ENCODE measurements around the gene PLEKHJ1.

The PLEKHJ1 gene, protein sequence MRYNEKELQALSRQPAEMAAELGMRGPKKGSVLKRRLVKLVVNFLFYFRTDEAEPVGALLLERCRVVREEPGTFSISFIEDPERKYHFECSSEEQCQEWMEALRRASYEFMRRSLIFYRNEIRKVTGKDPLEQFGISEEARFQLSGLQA

DNA sequence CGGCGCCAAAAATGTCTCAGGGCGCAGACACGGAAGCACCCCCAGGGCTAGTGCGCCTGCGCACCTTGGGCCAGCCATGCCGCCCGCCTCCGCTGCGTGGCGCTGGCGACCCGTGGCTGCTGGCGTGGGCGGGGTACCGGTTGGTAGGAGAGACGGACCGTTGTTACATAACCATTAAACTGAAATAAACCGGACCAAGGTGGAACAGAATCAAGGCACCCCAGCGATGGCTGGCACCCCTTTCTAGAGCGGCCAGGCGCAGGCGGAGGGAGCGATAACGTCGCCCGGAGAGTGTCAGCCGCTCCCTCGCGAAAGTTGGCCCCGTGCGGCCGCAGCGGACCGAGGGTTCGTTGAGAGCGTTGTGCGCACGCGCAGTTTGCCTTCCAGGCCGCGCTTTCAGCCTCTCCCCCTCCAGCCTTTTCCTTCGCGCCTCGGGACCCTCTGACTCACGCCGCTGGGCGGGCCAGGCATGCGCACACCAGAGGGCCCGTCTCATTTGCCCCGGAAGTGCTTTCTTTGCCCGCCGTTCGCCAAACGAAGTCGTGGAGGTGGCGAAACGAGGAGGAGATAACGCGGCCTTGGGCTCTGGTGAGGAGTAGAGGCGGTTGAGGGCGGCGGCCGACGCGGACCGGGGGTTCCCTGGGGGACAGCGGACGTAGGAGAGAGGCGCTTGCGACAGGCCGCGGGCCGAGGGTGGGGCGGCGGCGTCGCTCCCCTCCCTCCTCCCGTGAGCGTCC lies at the start of gene PLEKHJ1, which contains the start of gene SF3A2:
Gene PLEKHJ1 (minus strand): TSS at position 16 of the 737 bp plus-strand sequence. CDS start 81 bp downstream, outside the sequence.
Gene SF3A2 (plus strand): TSS at position 511 of the 737 bp plus-strand sequence. CDS start 6,595 bp downstream, outside the sequence.
- TF ChIP-seq, protein P1, sequence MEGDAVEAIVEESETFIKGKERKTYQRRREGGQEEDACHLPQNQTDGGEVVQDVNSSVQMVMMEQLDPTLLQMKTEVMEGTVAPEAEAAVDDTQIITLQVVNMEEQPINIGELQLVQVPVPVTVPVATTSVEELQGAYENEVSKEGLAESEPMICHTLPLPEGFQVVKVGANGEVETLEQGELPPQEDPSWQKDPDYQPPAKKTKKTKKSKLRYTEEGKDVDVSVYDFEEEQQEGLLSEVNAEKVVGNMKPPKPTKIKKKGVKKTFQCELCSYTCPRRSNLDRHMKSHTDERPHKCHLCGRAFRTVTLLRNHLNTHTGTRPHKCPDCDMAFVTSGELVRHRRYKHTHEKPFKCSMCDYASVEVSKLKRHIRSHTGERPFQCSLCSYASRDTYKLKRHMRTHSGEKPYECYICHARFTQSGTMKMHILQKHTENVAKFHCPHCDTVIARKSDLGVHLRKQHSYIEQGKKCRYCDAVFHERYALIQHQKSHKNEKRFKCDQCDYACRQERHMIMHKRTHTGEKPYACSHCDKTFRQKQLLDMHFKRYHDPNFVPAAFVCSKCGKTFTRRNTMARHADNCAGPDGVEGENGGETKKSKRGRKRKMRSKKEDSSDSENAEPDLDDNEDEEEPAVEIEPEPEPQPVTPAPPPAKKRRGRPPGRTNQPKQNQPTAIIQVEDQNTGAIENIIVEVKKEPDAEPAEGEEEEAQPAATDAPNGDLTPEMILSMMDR (IDR thresholded peaks at IDR 0.05): peak; percentile 99

DNA sequence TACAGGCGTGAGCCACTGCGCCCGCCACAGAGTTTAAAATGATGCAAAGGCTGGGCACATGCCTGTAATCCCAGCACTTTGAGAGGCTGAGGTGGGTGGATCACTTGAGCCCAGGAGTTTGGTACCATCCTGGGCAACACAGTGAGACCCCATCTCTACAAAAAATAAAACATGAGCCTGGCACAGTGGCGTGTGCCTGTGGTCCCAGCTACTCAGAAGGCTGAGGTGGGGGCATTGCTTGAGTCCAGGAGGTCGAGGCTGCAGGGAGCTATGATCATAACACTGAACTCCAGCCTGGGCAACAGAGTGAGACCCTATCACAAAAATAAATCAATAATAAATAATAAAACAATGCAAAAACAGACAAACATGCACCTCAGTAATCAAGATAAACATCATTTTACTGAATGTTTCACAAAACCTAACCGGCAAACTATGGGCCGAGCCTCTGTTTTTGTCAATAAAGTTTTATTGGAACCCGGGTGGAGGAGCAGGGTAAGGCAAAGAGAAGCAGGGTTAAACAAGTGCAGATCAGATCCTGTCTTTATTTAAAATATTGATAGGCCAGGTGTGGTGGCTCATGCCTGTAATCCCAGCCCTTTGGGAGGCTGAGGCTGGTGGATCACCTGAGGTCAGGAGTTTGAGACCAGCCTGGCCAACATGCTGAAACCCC lies 47.8 kb upstream of the PLEKHJ1 start:
- TF ChIP-seq, protein P1 (IDR thresholded peaks at IDR 0.05): no peak

DNA sequence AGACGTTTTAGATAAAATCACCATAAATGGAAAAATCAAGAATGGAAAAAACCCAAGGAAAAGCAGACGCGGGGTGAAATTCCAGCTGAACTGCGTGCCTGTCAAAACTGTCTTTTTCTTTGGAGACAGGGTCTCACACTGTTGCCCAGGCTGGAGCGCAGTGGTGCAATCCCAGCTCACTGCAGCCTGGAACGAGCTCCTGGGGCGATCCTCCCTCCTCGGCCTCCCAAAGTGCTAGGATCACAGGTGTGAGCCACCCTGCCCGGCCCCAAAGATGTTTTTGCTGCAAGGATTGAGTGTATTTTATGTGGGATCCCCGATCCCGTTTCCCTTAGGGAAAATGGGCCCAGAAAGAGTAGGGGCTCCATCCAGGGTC lies 46.7 kb upstream of the PLEKHJ1 start:
- TF ChIP-seq, protein P1 (IDR thresholded peaks at IDR 0.05): no peak

DNA sequence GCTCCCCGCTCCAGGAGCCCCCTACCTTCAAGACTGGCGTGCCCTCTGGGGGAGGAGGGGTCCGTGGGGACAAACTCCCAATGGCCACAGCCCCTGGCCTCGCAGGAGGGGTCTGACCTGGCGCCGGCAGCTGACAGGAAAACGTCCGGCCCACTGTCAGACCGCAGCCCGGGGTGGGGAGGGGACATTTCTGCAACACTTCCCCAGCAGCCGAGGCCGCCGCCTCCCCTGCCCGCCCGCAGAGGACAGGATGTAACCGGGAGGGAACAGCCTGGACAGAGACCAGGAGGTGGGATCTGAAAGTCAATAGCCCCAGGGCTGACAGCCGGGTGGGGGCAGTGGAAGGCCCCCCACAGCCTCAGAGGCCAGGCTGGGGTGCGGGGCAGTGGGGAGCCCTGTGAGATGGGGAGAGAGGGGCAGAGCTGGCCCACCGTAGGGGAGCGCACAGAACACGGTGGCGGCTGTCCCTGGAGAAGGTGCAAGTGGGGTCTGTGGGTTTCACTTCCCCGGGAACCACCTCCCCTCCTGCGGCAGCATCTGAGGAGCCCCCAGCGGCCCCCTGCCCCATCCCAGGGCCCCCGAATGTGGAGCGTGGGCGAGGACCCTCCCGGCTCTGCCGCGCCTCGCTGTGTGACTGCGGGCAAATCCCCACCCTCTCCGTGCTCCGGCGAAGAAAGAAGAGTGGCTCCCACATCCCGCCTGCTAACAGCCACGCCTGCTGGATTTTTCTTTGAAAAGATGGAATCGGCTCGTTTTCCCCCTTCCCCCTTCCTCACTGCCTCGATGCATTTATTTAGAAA lies 46.1 kb upstream of the PLEKHJ1 start, which contains the start of gene PEAK3:
Gene PEAK3 (minus strand): TSS at position 114 of the 800 bp plus-strand sequence. CDS start 1,244 bp downstream, outside the sequence.
- TF ChIP-seq, protein P1 (IDR thresholded peaks at IDR 0.05): no peak

DNA sequence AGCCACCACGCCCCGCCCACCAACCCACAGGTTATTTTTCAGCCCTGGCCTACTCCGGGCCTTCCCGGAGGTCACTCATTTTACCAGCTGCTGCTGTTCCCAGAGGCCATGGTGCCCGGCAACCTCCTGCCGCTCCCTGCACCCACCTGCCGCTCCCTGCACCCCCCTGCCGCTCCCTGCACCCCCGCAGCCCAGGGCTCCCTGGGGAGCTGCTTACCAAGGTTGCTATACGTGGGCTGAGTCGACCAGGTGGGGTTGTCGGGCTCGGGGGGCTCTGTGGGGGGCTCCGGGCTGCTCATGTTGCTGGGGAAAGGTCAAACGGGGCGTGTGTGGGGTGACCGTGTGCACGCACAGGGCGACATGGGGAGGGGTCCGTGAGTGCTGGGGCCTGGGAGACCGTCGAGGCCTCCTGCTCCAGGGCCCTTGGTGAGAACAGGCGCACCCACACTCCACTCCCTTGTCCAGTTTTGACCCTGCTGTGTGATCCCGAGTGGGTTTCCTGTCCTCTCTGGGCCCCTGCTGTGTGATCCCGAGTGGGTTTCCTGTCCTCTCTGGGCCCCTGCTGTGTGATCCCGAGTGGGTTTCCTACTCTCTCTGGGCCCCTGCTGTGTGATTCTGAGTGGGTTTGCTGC lies 44.6 kb upstream of the PLEKHJ1 start:
- TF ChIP-seq, protein P1 (IDR thresholded peaks at IDR 0.05): no peak

DNA sequence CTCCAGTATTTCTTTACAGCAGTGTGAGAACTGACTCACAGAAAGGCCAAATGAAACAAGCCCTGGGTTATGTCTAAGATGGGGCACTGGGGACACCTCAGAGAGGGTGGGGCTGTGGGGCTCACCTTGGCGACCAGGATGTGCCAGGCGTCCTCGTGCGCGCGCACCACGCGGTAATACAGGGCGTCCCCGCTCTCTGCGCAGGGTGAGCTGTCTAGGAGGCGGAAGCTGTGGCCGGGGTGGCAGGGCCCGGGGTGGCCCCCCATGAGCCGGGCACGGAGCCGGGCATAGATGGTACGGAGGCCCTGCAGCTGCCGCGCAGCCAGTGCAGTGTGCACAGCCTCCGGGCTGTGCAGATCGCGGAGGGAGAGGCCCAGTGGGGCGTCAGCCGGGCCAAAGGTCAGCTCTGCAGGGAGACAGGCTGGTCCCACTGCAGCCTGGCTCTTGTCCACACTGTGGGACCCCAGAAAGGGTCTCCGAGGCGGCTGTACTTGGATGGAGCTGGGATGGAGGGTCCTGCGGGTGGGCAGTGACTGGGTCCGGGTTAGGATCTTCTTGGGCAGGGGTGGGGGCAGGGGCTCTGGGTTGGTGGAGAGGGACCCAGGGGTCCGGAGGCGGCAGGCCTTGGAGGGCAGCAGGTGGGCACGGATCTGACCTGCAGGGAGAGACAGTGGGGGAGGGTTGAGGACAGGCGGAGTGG lies 42.5 kb upstream of the PLEKHJ1 start:
- TF ChIP-seq, protein P1 (IDR thresholded peaks at IDR 0.05): no peak
